Activated T-helper 9 cell treated with anti-CD3 and anti-CD28 coated beads, Interleukin-2, amount 50 U/mL, for 16 hours (primary cell): ENCODE results near the gene MPDZ.
"Not testable (repeated sequence)": the region's sequence is repeated elsewhere in the genome, so short reads cannot be mapped to it uniquely, and the experiment has no call there.

Experiments
- DNase-seq: peaks from one replicate; pipeline ENCODE4 v3.0.0-alpha.2; 2020; ENCODE audit warnings: low read depth

MPDZ gene

DNA sequence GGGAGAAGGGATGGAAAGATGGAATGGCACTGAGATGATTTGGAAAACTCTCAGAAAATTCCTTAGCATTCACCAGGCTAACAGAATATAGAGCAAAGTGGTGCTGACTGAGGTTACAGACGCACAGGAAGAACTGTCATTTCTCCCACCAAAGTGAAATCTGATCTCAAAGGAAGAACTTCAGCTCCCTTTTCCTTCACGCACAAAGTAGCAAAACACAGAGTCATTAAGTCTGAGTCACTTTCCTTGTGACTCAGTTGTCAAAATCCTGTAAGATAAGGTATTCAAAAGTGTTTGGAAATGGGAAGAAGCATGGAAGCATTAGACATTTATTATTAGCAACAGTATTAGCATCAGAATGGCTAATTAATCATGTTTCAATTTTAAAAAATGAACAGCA lies 11.7 kb downstream of the MPDZ start:
- DNase-seq: no peak

DNA sequence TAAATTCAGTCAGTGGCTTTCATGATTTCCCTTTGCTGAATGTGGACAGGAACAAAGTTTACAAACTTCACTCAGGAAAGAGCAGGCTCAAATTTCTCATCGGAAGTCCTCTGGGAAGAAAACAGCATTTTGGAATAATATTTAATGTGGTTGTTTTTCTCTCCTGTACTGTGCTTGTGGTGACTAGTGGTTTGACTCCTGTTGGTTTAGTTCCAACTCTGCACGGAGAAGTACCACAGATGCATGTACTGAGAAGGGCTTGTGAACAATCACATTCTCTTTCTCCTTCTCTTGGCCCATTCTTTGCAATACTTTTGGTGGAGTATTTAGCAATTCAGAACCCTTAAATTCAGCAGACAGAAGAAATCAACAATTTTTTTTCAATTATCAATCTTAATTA lies 13.3 kb downstream of the MPDZ start:
- no peak for DNase-seq

DNA sequence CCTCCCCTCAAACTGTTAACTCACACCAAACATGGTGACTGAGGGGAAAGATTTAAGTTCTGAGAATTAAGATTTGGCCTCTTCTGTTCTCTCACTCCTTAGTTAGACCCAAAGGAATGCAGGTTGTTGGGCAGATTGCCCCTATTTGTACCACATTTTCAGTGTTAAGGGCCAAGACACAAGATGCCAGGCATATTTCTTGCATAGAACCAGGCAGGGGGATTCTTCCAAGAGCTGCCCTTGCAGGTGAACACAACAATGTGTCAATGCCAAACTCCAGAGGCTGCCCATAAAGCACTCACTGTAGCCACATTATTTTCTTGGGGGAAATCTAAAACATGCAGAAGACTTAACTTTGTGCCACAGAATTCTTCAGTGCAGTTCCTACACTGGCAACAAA lies 14.7 kb downstream of the MPDZ start:
- DNase-seq: no peak

DNA sequence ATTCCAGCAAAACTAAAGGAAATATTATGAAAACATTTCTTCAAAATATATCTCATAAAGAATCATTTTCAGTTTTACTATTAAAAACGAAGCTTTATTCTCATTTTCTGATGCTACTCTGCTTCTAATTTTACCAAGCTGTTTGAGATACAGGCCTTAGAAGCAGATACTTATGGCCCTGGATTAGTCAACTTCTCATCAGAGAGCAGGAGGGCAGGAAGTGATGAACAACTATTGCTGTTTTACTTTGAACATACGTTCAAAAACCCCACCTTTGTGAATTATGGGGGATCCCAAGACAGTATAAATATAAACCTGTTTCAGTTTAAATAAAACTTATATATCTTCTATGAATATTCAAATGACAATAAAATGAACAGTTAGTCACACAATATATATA lies 16.0 kb downstream of the MPDZ start:
- no peak for DNase-seq

- DNase-seq: no peak
Observed at GRCh38 chr9:13252852-13253251, 26.6 kb downstream of the MPDZ start.

- no peak for DNase-seq
Observed at GRCh38 chr9:13244181-13244580, 35.3 kb downstream of the MPDZ start.

GRCh38 chr9:13241283-13241682 lies 38.2 kb downstream of the MPDZ start:
- DNase-seq: no peak

DNA sequence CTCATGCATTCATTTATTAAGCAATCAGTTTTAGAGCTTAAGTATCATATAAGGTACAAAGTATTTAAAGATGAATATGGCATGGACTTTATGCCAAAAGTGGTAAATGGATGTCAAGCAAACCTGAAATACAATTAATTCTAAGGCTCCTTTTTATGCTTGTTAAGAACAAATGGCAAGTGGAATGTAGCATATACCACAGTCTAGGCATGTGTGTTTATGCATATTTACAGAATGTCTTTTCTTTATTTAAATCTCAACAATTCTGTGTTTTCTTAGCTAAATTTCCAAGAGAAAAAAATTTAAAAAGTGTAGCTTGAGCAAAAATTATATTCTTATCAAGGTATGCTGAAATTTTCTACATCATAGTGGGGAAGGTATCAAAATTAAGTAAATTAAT lies 39.8 kb downstream of the MPDZ start:
- DNase-seq: no peak

- no peak for DNase-seq
Observed at GRCh38 chr9:13239208-13239607, 40.3 kb downstream of the MPDZ start.

GRCh38 chr9:13234932-13235331 lies 44.6 kb downstream of the MPDZ start:
- no peak for DNase-seq

GRCh38 chr9:13228431-13228830 lies 51.1 kb downstream of the MPDZ start:
- DNase-seq: no peak

GRCh38 chr9:13224366-13224765 lies 55.1 kb downstream of the MPDZ start:
- no peak for DNase-seq

DNA sequence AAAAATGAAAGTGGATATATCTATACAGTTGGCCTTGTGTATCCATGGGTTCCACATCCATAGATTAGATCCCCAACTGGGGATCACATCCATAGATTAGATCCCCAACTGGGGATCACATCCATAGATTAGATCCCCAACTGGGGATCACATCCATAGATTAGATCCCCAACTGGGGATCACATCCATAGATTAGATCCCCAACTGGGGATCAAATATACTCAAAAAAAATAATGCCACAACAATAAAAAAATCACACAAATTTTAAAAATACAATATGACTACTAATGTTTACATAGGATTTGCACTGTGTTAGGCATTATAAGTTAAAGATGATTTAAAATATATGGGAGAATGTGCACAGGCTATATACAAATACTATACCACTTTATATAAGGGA lies 56.8 kb downstream of the MPDZ start:
- not testable (repeated sequence) for DNase-seq

- DNase-seq: no peak
Observed at GRCh38 chr9:13221741-13222140, 57.8 kb downstream of the MPDZ start.

DNA sequence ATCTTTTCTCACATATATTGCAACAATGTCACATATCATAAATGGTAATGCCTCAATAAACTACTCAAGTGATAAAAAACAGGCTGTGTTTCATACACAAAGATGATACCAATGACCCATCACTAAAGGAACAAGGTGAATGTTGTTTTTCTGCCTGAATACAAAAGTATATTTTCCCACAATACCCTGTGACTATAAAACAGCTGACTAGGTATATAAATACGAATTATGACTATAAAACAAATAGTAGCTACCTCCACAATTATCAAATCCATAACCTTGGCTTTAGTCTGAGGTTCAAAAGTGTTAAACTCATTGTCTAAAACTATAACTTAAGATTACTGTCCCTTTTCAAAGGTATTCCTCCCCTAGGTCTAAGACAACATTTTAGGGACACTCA lies 58.7 kb downstream of the MPDZ start:
- DNase-seq: no peak

DNA sequence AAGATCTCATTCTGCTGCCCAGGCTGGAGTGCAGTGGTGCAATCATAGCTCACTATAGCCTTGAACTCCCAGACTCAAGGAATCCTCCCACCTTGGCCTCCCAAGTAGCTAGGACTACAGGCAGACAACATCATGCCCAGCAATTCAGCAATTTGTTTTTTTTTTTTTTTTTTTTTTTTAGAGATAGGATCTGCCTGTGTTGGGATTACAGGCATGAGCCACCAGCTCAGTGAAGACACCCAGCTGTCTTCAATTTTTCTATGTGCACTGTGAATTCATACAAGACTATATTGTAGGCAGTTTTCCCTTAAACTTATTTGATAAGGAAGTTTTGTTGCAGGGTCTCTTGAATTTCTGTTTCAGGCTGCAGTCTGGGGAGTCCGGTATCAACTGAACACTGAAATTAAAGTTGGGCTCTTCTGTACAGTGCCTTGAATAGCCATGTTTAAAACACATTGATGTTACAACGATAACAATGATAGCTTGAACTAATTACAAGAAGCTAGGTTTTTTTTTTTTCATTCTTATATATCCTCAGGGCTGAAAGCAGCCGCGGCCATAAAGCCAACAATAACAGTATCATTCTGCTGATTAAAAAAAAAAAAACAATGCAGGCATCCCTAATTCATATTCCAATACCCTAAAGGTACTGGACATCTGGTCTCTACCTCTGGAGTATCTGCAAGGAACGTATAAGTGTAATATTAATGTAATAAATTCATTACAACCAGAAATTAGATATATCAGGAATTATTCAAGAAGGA lies 63.5 kb downstream of the MPDZ start:
- no peak for DNase-seq

DNA sequence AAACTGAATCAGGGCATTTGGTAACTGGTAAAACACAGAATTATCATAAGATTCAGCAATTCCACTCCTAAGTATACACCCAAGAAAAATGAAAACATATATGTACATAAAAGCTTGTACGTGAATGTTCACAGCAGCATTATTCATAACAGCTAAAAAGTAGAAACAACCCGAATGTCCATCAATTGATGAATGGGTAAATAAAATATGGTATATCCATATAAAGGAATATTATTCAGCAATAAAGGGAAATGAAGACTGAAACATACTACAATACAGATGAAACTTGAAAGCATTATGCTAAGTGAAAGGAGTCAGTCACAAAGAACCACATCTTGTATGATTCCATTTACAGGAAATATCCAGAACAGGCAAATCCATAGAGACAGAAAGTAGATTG lies 65.5 kb downstream of the MPDZ start:
- DNase-seq: no peak

DNA sequence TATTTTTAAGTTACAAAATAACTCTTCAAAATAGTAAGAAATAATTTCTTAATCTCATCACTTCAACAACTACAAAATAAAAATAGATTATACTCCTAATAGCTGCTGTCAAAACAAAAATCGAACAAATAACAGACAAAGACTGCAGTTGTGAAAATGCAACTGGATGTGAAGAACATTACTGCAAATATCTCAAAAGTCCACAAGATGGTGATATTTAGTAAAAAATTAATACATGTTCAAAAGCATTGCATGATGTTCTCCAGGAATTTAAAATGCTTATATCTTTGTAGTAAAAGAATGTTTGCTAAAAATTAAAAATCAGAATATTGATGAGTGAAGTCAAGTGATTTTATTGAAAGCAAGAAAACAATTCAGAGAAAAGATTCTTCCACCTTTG lies 66.2 kb downstream of the MPDZ start:
- no peak for DNase-seq

DNA sequence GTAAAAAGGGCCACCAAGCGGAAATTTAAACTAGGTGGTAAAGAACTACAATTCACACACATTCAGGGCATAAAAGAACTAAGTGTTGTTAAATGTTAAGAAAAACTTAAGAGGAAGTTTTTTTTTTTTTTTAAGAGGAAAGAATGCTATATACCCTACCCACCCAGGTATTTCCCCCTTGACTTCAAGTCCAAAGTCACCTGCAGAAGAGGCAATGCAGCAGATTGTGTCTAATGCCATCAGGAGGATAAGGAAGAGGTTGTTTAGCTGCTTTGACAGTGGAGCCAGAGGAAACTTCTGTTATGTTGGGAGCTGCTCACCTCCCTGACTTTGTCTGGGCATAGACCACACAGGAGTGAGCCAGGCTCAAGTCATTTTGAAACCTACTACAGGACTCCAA lies 69.2 kb downstream of the MPDZ start:
- no peak for DNase-seq

- DNase-seq: no peak
Observed at GRCh38 chr9:13209498-13209897, 70.0 kb downstream of the MPDZ start.

GRCh38 chr9:13205824-13206223 lies 73.7 kb downstream of the MPDZ start:
- no peak for DNase-seq

- DNase-seq: no peak
Observed at GRCh38 chr9:13190040-13190439, 89.5 kb downstream of the MPDZ start.

DNA sequence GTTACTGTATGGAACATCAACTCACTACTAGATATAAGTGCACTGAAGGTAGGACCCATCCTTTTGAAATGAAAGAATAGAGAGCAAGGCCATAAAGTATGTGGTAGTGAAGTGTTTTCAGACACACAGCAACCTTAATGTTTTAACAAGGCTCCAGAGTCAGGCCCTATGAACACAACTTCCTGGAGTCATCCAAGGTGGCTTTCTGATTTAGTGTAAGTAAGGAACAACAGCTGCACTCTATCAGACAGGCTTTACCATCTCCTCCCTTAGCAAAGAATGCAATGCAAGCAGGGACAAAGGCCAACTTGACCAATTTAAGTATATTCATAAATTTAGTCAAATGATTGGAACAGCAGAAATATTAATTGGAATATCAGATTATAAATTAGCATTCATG lies 90.1 kb downstream of the MPDZ start:
- no peak for DNase-seq

DNA sequence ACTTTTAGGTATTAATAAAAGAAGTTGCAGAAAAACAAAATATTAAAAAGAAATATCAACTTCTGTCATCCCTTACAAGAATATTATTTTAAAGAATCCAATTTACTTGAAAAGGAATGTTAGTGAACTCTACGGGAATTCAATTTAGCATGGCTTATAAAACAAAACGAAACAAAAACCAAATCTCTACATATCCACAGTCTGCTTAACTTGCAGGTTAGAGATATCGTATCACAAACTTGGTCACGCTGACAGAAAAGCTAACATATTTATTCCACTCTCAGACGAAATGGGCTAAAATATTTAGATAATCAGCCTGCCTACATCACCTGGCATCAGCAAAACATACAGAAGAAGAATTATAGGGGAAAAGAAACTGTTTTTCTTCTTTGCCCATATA lies 92.7 kb downstream of the MPDZ start:
- no peak for DNase-seq

DNA sequence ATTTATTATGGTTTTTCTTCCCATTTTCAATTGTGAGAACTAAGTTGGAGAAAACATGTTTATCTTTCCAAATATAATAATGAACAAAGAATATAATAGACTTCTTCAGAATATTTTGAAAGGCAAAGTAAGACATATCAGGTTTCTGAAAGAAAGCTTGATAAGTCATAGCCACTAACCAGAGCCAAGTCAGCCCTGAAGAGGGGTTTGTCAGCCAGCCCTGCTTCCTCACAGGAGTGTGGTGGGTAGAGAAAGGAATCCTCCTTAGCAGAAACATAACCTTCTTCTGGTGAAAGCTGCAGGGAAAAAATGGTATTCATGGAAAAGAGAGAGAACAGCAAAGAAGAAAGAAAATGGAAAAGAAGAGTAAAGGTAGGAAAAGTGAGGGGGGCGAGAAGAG lies 93.4 kb downstream of the MPDZ start:
- DNase-seq: no peak
